ENCODE measurements around the gene RASGRP4.
A peak's percentile ranks its signal among the peaks of the same experiment; 100 is the strongest.
"Not testable (repeated sequence)": the region's sequence is repeated elsewhere in the genome, so short reads cannot be mapped to it uniquely, and the experiment has no call there.

Gene RASGRP4

DNA sequence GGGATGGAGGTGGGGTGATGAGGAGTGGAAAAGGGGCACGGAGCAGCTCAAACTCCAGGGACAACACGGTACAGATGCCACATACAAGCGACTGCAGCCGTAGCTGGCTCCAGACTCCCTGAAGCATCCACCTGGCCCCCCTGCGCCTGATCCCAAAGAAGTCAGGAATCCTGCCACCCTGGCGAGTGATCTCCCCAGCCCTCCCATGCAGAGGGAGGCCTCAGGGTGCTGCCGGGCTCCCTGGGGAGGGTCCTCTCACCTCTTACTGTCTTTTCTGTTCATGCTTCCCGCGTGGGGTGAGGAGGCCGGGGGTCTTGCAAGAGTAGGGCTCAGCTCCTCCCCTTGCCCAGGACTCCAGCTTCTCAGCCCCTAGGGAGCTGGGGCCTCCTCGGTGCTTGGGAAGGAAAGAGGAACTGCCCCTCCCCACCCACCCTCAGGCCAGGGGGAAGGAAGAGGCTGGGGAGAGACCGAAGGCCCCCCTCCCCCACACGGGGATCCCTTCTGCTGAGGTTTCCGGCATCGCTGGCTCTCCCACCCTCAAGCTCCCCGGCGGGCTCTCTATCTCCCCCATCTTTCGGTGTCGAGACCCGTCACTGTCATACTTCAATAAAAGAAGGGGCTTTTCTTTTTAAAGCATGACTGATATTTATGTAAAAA lies at the start of gene RASGRP4:
Gene RASGRP4, minus strand, starts transcription at position 410 of the 657 bp plus-strand sequence. Its CDS starts 128 bp downstream, at position 282.
- DNase-seq: peak; percentile 51 to 61

- no peak for DNase-seq
These were observed 49.2 kb upstream of the RASGRP4 start for GRCh38 chr19:38475176-38475575.

DNA sequence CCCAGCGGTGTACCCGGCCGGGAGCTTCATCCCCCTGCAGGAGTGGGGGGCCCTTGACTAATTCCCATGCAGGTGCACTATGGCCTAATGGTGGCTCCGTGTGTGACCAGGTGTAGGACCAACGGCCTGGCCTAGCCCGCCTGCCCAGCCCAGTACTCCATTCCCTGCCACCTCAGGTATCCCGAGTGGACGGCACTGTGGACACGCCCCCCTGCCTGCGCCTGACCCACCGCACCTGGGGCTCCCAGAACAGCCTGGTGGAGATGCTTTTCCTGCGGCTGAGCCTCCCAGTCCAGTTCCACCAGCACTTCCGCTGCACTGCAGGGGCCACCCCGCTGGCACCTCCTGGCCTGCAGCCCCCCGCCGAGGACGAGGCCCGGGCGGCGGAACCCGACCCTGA lies 47.2 kb upstream of the RASGRP4 start:
- DNase-seq: no peak

GRCh38 chr19:38472725-38473124 lies 46.7 kb upstream of the RASGRP4 start:
- DNase-seq: not testable (repeated sequence)

GRCh38 chr19:38470788-38471480 lies 44.9 kb upstream of the RASGRP4 start:
- no peak for DNase-seq

DNA sequence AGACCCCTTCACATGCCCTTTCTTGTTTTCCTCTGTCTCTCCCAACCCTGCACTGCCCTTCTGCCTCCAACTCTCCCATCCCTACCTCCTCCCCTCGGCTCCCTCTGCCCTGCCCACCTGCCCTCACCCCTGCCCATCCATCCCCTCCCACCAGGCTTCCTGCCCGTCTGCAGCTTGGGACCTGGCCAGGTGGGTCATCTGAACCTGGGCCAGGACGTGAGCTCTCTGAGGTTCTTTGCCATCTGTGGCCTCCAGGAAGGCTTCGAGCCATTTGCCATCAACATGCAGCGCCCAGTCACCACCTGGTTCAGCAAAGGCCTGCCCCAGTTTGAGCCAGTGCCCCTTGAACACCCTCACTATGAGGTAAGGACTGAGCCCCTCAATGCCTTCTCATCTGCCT lies 43.1 kb upstream of the RASGRP4 start:
- no peak for DNase-seq

GRCh38 chr19:38467541-38468525 lies 41.8 kb upstream of the RASGRP4 start:
- no peak for DNase-seq

DNA sequence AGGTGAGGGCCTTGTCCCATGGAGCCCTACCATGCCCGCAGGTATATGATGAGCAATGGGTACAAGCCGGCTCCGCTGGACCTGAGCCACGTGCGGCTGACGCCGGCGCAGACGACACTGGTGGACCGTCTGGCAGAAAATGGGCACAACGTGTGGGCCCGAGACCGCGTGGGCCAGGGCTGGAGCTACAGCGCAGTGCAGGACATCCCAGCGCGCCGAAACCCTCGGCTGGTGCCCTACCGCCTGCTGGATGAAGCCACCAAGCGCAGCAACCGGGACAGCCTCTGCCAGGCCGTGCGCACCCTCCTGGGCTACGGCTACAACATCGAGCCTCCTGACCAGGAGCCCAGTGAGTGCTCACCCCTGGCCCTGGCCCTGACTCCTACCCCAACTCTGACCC lies 40.0 kb upstream of the RASGRP4 start:
- no peak for DNase-seq

- DNase-seq: no peak
These were observed 38.5 kb upstream of the RASGRP4 start for GRCh38 chr19:38464421-38465082.

DNA sequence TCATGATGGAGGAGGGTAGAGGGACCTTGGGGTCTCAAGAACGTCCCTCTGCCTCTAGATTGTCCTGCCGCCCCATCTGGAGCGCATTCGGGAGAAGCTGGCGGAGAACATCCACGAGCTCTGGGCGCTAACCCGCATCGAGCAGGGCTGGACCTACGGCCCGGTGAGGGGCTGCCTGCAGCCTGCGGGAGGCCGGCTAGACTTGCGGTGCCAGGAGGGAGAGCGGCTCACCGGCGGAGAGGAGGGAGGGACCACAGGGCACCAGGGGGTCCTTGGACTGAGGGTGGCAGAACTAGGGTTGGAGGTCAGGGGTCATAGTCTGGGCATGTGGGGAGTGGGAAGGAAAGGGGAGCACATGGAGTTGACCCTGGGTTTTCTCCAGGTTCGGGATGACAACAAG lies 37.3 kb upstream of the RASGRP4 start:
- DNase-seq: no peak

- no peak for DNase-seq
These were observed 33.0 kb upstream of the RASGRP4 start for GRCh38 chr19:38458991-38459390.

- DNase-seq: no peak
These were observed 31.8 kb upstream of the RASGRP4 start for GRCh38 chr19:38457690-38458405.

DNA sequence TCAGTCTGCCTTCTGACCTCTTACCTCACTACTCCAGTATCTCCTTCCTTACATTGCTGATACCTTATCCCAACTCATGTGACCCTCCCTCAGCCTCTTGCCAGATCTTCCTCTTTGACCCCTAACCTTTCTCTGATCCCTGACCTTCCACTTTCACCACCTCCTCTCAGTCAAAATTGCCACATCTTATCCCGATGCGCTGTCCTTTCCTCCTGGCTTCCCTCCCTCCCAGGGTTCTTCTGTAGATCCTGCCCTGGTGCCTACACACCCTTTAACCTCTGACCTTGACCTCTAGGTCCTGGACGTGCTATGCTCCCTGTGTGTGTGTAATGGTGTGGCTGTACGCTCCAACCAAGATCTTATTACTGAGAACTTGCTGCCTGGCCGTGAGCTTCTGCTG lies 31.2 kb upstream of the RASGRP4 start:
- DNase-seq: no peak

DNA sequence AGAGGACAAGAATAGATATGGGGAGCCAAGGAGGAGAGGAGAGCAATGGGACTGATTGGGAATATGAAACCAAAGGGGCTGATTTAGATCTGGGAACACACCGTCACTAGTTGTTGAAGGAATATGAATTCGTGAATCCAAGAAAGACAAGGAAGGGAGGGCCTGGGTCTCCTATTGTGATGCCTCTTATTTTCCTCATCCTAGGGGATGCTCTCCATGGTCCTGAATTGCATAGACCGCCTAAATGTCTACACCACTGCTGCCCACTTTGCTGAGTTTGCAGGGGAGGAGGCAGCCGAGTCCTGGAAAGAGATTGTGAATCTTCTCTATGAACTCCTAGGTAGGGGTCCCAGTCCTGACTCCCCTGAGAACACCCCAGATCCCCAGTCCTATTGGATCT lies 29.0 kb upstream of the RASGRP4 start:
- DNase-seq: no peak

DNA sequence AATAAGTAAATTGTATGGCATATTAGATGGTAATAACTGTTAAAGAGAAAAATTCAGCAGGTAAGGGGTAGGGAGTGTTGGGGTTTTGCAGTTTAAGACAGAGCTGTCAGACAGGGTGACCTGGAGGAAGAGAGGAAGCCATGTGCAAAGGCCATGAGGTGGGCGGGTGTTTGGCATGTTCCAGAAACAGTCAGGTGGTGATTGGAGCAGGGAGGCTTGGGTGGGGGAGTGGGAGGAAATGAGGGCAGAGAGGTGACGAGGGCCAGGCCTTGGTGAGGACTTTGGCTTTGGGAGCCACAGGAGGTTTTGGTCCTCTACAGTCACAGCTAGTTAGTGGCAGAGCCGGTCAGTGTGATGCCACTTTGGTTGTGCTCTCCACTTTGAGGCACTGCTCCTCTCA lies 27.6 kb upstream of the RASGRP4 start:
- no peak for DNase-seq

- peak in 1 of 2 donors; percentile 19 for DNase-seq
These were observed 26.7 kb upstream of the RASGRP4 start for GRCh38 chr19:38452430-38453366.

DNA sequence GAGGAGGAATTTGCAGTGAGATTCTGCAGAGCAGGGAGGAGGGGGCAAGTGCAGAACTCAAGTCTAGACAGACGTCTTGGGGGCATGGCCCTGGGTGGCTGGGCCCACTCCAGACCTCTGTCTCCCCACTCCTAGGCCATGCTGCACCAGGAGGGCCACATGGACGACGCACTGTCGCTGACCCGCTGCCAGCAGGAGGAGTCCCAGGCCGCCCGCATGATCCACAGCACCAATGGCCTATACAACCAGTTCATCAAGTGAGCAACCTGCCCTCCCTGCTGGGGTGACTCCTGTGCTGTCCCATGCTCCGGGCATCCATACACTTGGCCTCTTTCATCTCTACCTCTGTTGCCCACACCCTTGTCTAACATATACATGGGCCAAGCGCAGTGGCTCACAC lies 25.6 kb upstream of the RASGRP4 start:
- DNase-seq: no peak

- no peak for DNase-seq
These were observed 25.0 kb upstream of the RASGRP4 start for GRCh38 chr19:38451036-38451435.

GRCh38 chr19:38449518-38449917 lies 23.5 kb upstream of the RASGRP4 start:
- no peak for DNase-seq

GRCh38 chr19:38448225-38448624 lies 22.2 kb upstream of the RASGRP4 start:
- no peak for DNase-seq

- no peak for DNase-seq
These were observed 19.3 kb upstream of the RASGRP4 start for GRCh38 chr19:38445362-38445761.

Measured in CD4-positive, alpha-beta T cell treated with Interleukin-4 for 1 hour (primary cell).